CD14-positive monocyte (primary cell): ENCODE data around the gene BANP. TPM values are rescaled to one million over a fixed set of nuclear protein-coding genes. Genes with fewer than 3 reads are reported as not detected.
A peak's percentile ranks its signal among the peaks of the same experiment; 100 is the strongest.

Source experiments
- DNase-seq, 3 donors: peaks; one replicate each; pipeline ENCODE4 v3.0.0-alpha.2; 2011 to 2022
- H2AFZ ChIP-seq: 2 replicates; pipeline ENCODE4 v1.6.0; 2012; ENCODE audit warnings: mild to moderate bottlenecking, low read depth, low read length, inconsistent platforms; ENCODE audit not compliant: insufficient read depth, poor library complexity, severe bottlenecking
- H3K27ac ChIP-seq, 2 donors: 1 replicate in 1 of 2; 2 replicates in 1 of 2; pipeline ENCODE4 v1.5.1; 2012 to 2013; ENCODE audit warnings: low read length in 2 of 2, control low read depth in 1 of 2, inconsistent platforms in 1 of 2, low read depth in 1 of 2, mild to moderate bottlenecking in 1 of 2
- H3K27me3 ChIP-seq, 2 donors: one replicate each; pipeline versions ENCODE4 v1.6.0 to v1.6.1; 2011 to 2013; ENCODE audit warnings: low read length in 2 of 2; ENCODE audit not compliant: control insufficient read depth in 2 of 2, insufficient read depth in 2 of 2
- H3K36me3 ChIP-seq, 2 donors: replicated peaks in 1 of 2; 1 replicate in 1 of 2; 2 replicates in 1 of 2; pipeline versions ENCODE4 v1.5.1 to v1.6.1; 2012 to 2013; ENCODE audit warnings: low read length in 2 of 2, control low read depth in 1 of 2, inconsistent platforms in 1 of 2, mild to moderate bottlenecking in 1 of 2; ENCODE audit not compliant: insufficient read depth in 2 of 2, control insufficient read depth in 1 of 2
- H3K4me1 ChIP-seq, 2 donors: 1 replicate in 1 of 2; 2 replicates in 1 of 2; pipeline versions ENCODE4 v1.5.1 to v1.6.1; 2012 to 2013; ENCODE audit warnings: low read length in 2 of 2, control low read depth in 1 of 2, inconsistent platforms in 1 of 2, mild to moderate bottlenecking in 1 of 2, moderate library complexity in 1 of 2; ENCODE audit not compliant: insufficient read depth in 2 of 2, control insufficient read depth in 1 of 2
- H3K4me2 ChIP-seq: replicated peaks from 2 replicates; pipeline ENCODE3; 2012; ENCODE audit warnings: low read length, moderate library complexity, mild to moderate bottlenecking; ENCODE audit not compliant: poor library complexity, severe bottlenecking; ENCODE audit errors: extremely low read depth
- H3K4me3 ChIP-seq, 3 experiments: fragments of 200-600 bp in 1 of 3; sonication (generic) in 1 of 3; replicated peaks in 1 of 3; 1 replicate in 2 of 3; 2 replicates in 1 of 3; pipeline ENCODE4 v1.5.1; 2011 to 2013; ENCODE audit warnings: low read length in 3 of 3, mild to moderate bottlenecking in 3 of 3, control low read depth in 2 of 3, low read depth in 2 of 3, inconsistent platforms in 1 of 3, moderate library complexity in 1 of 3
- H3K79me2 ChIP-seq: 2 replicates; pipeline ENCODE4 v1.6.0; 2012; ENCODE audit warnings: mild to moderate bottlenecking, control low read depth, inconsistent platforms, low read length, moderate library complexity; ENCODE audit not compliant: insufficient read depth
- H3K9ac ChIP-seq: 2 replicates; pipeline ENCODE4 v1.6.0; 2017; ENCODE audit warnings: low read length, mild to moderate bottlenecking; ENCODE audit not compliant: insufficient read depth, poor library complexity, severe bottlenecking
- H3K9me3 ChIP-seq, 2 donors: replicated peaks in 1 of 2; 1 replicate in 1 of 2; 2 replicates in 1 of 2; pipeline versions ENCODE4 v1.5.1 to v1.6.1; 2012 to 2013; ENCODE audit warnings: low read length in 2 of 2, control low read depth in 1 of 2; ENCODE audit not compliant: control insufficient read depth in 1 of 2, insufficient read depth in 1 of 2
- H4K20me1 ChIP-seq: 2 replicates; pipeline ENCODE4 v1.6.0; 2012; ENCODE audit warnings: mild to moderate bottlenecking, low read length, control low read depth, moderate library complexity; ENCODE audit not compliant: insufficient read depth
- H3K27ac Mint-ChIP-seq, 7 donors: one replicate each; pipeline ENCODE4 v1.8.0; 2020; ENCODE audit warnings: mild to moderate bottlenecking in 7 of 7, mixed read lengths in 7 of 7, moderate library complexity in 6 of 7, inconsistent platforms in 2 of 7
- H3K27me3 Mint-ChIP-seq, 3 donors: one replicate each; pipeline ENCODE4 v1.8.0; 2021 to 2022; ENCODE audit warnings: low read depth in 3 of 3, mild to moderate bottlenecking in 3 of 3, mixed read lengths in 3 of 3, moderate library complexity in 3 of 3, inconsistent platforms in 1 of 3
- H3K36me3 Mint-ChIP-seq, 2 donors: one replicate each; pipeline ENCODE4 v1.8.0; 2020; ENCODE audit warnings: mixed read lengths in 2 of 2, inconsistent platforms in 1 of 2, mild to moderate bottlenecking in 1 of 2
- H3K4me1 Mint-ChIP-seq: one replicate; pipeline ENCODE4 v1.8.0; 2020; ENCODE audit warnings: mild to moderate bottlenecking, mixed read lengths
- H3K4me3 Mint-ChIP-seq, 2 donors: one replicate each; pipeline ENCODE4 v1.8.0; 2020; ENCODE audit warnings: mild to moderate bottlenecking in 2 of 2, mixed read lengths in 2 of 2, moderate library complexity in 1 of 2
- H3K9me3 Mint-ChIP-seq, 7 donors: one replicate each; pipeline ENCODE4 v1.8.0; 2020 to 2022; ENCODE audit warnings: mixed read lengths in 7 of 7, mild to moderate bottlenecking in 6 of 7, moderate library complexity in 6 of 7, inconsistent platforms in 2 of 7
- CTCF ChIP-seq: fragments of 200-600 bp; IDR thresholded peaks from one replicate; pipeline ENCODE4 v1.8.0; 2022; ENCODE audit warnings: antibody characterized with exemption, mild to moderate bottlenecking
- WGBS: methylation state at CpG from one replicate; pipeline ENCODE4 v1.1.5; 2013; ENCODE audit warnings: missing lambda C conversion rate; ENCODE audit not compliant: insufficient coverage; 5-methylcytosine and 5-hydroxymethylcytosine counted together
- intact Hi-C, 2 donors: fragments of 100-400 bp; cut with micrococcal nuclease; formaldehyde crosslinking; loops; one replicate each; pipeline versions ENCODE4 v1.15.0 to v1.15.1; 2023
- polyA plus RNA-seq, 3 donors: library from polyadenylated mRNA; depleted of rRNA in 1 of 3; unstranded in 2 of 3; stranded (reverse) in 1 of 3; fragments of 300-500 nt in 2 of 3; fragments of >200 nt in 1 of 3; fragmentation: Illumina TruSeq in 2 of 3; gene quantifications; 1 replicate in 2 of 3; 2 replicates in 1 of 3; pipeline ENCODE4 v1.2.3, GENCODE V29; 2012 to 2021

Gene BANP
- polyA plus RNA-seq, 3 donors, result 10.1 to 40.9 (median 11.7) TPM

GRCh38 chr16:88060524-88061219 lies 109.4 kb downstream of the BANP start:
- H3K4me3 Mint-ChIP-seq, result peak overlapping the region in 1 of 2 donors; percentile 31

More at GRCh38 chr16:88060524-88061219, 109.4 kb downstream of the BANP start:
- no peak overlapping the region for H3K4me3 ChIP-seq
- H3K9ac ChIP-seq, result no peak overlapping the region
- no peak overlapping the region for H2AFZ ChIP-seq
- Mint-ChIP-seq H3K27ac (no peak overlapping the region), H3K27me3 (peaks cover 0 to 1% (median 0%) of the 10 kb centered on the region in 3 donors), H3K36me3 (peaks cover 64 to 84% of the 10 kb centered on the region in 2 donors), H3K4me1 (no peaks in the 10 kb centered on the region), H3K9me3 (no peaks in the 10 kb centered on the region)
- no peaks in the 10 kb centered on the region for H3K79me2 ChIP-seq
- H3K4me2 ChIP-seq, result no peak overlapping the region
- DNase-seq, result no peak
- no peaks in the 10 kb centered on the region for H3K27me3 ChIP-seq
- no peak overlapping the region for H3K27ac ChIP-seq
- intact Hi-C loops, result no loop called here
- H3K4me1 ChIP-seq, result no peaks in the 10 kb centered on the region
- no peaks in the 10 kb centered on the region for H3K9me3 ChIP-seq
- WGBS, result 96% methylated on average over 16 of the region's 30 CpGs
- peaks cover 46 to 86% of the 10 kb centered on the region in 2 donors for H3K36me3 ChIP-seq
- peaks cover 23% of the 10 kb centered on the region for H4K20me1 ChIP-seq
- no peak for TF ChIP-seq CTCF
